GM18517 (cell line): ENCODE data around the gene CYB5A.

Experiments used
- ATAC-seq: cut with Tn5 transposase; IDR thresholded peaks from one replicate; pipeline ENCODE4 v1.9.1; 2021; ENCODE audit warnings: mild to moderate bottlenecking, moderate library complexity; ENCODE audit not compliant: unreplicated experiment

CYB5A gene

DNA sequence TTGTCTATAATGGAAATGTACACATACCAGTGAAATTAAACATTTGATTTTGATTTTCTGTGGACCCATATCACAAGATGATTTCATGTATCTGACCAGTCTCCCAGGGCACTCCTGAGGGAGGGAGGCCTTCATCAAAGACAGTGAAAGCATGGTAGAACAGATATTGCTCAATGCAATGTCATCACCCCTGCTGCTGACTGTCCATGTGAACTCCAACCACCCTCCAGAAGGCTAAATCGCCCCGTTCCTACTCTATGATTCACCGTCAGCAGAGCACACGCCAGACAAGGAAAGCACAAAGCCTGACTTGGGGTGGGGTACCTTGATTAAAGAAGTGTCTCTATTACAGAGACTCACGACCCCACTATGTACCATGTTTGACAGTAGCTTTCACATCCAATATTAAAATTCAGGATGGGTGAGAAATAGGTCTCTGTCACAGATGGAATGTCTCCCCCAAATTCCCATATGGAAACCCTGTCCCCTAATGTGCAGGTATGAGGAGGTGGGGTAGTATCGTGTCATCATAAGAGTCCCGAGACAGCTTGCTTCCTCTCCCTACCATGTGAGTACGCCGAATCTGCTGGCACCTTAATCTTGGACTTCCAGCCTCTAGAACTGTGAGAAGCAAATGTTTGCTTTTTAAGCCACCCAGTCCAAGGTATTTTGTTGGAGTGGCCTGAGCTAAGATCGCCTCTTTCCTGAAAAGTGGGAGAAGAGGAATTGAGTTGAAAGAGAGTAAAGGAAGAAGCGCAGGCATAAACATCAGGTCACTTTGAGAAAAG lies 42.4 kb downstream of the CYB5A start:
- no peak for ATAC-seq

DNA sequence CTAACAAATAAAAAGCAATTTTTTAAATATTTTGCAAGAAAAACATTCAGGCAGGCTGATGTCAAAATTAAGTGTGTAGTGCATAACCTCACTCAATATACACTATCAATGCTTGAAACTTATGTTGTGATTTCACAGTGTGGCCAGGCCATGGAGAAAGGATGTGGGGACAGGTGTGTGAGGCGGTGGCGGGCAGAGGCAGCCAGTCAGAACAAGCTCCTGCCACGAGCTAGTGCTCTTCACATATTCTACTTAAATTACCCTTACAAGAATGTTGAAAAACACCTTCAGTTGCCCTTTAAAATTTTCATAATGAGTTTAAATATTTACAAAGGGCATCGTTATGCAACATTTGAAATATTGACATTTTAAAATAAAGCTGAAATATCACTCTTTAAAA lies 43.2 kb downstream of the CYB5A start:
- no peak for ATAC-seq

DNA sequence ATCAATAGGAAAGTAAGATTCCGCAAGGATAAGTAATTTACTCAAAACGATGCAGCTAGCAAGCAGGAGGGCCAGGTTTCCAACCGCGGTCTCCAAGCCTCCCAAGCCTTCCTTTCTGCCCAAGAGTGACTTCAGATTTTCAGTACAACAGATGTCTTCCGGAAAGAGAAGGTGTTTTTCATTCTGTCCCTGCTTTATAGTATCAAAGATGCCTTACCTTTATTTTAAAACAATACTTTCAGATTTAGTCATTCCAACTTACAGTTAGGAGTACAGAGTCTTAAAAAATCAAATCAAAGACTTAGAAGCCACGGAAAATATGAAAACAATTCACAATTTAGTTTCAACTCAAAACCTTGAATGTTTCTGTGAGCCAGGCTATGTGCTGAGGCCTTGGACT lies 43.6 kb downstream of the CYB5A start:
- no peak for ATAC-seq

DNA sequence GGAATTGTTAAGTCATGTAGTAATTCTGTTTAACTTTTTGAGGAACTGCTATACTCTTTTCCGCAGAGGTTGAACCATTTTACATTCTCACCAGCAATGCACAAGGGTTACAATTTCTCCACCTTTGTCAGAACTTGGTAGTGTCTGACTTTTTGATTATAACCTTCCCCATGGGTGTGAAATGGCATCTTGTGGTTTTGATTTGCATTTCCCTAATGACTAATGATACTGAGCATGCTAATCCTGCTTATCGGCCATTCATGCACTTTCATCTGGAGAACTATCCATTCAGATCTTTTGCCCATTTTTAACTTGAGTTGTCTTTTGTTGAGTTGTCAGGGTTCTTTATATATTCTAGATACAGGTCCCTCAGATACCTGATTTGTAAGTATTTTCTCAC lies 47.2 kb downstream of the CYB5A start:
- ATAC-seq: no peak

DNA sequence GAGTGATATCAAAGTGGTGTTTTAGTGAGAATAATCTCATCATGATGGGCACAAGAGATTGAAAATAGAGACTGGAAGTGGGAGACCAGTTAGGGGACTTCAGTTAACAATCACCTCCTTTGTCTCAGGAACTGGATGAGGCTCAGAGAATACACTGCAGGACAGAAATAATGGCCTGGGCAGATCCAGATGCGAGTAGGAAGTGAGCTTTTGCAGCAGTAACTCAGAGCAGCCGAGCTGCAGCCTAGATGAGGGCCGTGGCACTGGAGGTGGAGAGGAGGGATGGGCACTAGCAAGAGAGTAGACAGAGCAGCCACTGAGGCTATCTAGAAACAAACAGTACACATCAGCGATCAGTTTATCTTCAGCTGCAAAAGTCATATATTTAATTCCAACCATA lies 48.6 kb downstream of the CYB5A start:
- ATAC-seq: no peak

DNA sequence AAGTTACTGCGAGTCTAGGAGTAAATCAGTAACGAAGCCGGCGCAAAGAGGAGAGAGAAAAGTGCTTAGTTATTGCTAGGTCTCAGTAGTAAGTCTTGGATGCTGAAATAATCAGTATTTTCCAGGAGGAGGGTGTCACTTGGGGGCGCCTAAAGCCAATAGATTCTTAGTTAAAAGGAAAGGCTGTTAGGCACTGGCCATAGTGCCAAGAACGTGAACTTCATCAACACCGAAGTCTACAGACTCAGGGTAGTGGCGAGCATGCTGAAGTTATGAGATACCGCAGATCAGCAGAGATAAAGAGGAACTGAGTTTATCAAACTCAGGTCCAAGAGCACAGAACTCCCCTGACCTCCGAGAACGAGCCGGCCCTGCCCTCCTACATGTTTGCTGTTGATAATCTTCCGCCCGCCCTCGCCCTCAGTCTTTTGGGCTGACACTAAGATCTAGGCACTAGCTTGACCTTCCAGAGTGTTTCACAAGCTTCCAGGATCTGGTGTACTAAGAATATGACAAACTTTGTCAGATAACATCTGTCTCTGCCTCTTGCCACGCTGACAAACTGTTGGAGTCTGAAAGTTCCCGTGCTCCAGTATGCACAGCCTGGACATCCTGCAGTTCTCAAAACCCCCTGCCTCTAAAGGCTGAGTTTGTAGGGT lies 49.2 kb downstream of the CYB5A start:
- ATAC-seq: no peak

DNA sequence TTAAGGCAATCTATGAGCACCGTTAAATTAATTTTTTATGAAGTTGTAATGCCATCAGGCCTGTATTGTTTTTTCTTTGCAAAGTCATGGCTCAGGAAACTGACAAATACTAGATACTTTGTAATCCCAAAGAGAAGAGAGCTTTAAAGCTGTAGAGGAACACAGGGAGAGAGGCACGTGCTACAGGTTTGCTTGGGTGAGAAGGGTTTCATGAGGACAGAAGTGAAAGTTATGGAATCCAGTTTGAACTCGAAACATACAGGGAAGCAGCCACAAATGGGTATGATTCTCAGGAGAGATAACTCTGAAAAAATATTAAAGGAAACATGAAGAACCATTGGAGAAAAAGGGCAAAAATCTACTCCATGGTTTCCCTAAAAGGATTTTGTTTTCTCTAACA lies 49.8 kb downstream of the CYB5A start:
- no peak for ATAC-seq

DNA sequence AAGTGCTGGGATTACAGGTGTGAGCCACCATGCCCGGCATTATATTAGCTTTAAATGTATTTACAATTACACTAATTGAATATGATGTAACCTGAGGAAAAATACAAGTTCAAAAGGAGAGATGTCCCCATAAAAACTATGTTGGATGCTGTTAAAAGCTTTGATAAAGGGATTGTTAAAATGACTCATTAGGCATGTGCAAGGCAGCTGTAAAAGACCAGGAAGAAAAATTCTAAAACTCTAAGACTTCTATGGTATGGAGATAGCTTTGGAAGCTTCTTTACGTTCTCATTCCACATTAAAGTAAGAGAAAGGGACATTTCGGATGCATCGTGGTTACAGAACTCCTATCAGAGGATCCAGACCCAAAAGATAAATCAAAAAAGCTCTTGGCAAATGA lies 50.3 kb downstream of the CYB5A start:
- no peak for ATAC-seq

DNA sequence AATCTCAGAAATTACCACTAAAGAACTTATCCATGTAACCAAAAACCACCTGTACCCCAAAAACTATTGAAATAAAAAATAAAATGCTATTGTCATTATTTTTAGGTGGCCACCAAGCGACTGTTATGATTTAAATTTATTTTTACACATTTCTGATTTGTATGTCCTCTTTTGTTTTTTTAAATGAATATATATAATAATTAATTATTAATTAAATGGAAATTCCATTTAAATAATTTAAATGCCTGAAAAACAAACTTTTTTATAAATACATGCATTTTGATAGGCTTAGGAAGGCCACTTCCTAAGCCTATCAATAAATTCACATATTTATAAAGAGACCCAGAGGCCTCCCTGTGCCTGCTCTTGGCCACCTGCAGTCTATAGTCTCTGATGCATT lies 52.2 kb downstream of the CYB5A start:
- no peak for ATAC-seq

DNA sequence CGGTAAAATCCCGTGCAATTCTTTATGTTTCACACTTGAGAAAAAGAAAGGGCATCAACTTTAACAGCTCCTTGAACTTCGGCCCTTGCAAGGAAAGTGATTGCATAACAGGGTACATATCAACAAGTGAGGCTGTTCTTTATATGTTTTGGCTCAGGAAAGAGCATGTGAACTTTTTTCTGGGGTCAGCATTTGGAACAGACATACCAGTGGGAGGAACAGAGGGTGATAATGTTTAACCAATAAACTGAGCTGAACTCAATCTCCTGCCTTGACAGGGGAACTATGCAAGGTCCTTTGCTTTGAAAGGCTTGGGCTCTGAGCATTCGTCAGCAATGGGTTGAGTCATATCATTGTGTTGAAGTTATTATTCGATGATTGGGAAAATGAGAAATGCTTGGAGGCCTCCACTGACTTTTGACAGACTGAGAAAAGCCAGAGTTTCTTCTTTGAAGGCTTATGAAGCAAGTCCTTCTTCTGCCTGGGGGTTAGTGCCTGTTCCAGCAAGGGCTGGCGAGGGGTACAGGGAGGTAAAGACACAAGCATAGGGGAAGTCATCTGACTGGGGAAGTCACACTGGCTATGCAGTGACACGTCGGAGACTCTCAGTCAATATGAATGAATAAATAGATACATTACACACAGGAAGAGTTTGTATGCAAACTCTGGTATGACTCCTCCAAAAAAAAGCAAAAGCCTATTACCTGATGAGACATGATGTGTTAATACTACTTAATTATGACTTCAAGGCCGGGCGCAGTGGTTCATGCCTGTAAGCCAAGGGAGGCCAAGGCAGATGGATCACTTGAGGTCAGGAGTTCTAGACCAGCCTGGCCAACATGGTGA lies 57.2 kb downstream of the CYB5A start:
- no peak for ATAC-seq

DNA sequence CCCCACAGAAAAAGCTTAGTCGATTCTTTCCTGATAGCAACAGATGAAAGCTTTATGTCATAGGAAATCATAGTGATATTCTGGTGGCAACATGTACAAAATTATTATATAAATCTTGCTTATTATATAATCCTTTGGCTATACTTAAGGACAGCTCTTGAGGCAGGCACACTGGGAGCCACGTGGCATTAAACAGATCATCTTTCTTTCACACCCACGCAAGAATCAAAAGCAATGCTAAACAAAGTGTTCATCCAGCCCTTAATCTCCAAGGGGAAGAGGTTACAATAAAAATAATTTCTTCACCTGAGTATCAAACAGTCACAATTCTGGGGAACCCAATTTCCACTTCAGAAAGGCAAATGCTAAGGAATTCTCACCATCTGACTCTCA lies 57.8 kb downstream of the CYB5A start:
- no peak for ATAC-seq

DNA sequence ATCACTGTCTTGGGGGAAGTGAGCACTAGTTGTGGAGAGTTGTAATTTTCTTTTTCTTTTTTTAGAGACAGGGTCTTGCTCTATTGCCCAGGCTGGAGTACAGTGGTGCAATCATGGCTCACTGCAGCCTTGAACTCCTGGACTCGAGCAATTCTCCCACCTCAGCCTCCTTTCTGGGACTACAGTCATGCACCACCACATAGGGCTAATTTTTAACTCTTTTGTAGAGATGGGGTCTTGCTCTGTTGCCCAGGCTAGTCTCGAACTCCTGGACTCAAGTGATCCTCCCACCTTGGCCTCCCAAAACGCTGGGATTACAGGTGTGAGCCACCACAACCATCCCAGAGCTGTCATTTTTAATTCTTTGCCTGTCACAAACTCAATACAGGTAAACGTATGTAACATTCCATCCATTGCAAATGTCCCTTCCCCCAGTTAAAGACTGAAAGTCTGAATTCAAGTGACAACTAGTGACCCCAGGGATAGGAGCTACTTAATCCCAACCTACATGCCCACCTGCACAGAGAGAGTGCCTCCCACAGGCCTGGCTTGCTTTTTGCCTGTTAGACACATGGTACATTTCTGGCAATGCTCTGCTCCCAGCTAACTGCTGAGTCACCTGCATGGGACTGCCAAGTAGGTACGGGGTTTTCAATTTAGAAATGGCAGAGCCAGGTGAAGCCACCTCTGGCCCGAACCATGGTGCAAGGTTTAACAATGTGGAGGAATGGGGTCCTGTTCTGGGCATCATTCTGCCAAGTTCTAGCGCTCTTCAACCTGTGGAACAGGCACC lies 60.6 kb downstream of the CYB5A start:
- no peak for ATAC-seq

DNA sequence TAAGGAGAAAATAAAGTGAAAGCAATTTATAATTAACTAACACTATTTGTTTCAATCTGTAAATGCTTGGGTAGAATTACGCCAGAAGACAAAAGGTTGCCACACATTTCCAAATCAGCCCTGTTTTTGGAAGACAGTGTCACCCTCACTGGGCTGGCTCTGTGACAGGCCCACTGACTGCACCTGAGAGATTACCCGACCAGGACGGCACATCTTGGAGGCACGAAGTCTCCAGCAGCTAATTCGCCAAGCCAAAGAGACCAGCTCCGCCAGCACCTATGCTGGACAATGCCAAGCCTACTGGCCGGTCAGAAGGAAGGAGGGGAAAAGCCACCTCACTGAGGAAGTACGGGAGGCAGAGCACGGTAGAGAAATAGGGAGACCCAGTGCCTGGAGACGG lies 61.9 kb downstream of the CYB5A start:
- no peak for ATAC-seq

DNA sequence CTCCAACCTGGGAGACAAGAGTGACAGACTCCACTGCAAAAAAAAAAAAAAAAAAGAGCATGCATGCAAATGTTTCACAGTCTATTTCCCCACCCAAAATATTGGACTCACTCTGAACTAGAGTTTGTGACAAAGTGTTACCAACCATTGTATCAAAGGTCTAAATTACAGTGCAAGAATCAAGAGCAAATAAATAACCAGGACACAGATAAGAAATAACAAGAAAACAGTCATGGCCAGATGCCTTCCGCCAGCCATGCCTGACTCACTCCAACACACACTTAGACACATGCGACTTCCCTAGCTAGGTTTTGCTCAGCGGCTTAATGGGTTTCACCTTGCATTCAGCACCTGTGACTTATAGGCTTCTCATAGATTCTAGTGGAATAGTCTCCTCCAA lies 62.8 kb downstream of the CYB5A start:
- ATAC-seq: no peak

DNA sequence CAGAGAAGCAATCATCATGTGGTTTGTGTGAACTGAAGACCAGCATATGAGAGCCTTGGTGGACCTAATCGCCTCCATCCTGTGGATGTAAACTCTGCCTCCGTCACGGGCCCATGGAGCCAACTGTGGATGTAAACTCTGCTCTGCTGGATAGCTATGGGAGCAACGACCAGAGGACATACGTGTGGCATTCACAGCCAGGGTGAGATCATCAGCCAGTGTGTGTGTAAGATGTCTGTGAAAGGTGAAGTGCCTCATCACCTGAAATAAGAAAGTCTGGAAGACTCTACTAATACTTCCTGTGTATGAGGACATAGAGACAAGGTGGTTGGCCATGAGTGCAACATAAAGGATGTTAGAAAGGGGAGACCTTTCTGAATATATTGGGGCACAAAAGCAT lies 63.5 kb downstream of the CYB5A start:
- ATAC-seq: no peak

DNA sequence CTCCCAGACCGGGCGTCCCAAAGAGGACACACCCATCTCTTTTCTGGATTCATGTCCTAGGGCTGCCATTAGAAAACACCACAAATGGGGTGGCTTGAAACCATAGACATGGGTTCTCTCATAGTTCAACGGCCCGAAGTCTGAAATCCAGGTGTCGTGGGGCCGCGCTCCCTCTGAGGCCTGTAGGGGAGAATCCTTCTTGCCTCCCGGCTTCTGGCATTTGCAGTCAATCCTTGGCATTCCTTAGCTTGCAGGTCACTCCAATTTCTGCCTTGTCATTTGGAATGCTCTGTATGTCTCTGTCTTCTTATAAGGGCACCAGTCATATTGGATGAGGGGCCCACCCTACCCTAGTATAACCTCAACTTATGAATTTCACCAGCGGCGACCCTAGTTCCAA lies 65.1 kb downstream of the CYB5A start:
- no peak for ATAC-seq

DNA sequence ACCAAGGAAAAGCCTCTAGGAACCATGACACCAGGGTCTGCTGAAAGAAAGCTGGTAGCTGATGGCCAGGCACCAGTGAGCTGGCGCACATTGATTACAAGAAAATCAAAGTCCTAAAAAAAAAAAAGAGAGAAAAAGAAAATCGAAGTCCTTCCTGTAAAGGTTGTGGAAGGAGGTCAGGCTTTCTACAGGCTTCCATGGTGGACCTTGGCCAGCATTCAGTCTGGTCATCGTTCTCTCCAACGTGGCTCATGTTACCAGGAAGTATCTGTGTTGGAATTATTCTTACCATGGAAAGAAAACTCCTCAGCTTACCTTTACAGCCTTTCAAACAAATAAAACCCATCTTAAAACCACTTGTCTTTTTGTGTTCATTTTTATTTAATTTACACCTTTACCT lies 65.6 kb downstream of the CYB5A start:
- no peak for ATAC-seq

DNA sequence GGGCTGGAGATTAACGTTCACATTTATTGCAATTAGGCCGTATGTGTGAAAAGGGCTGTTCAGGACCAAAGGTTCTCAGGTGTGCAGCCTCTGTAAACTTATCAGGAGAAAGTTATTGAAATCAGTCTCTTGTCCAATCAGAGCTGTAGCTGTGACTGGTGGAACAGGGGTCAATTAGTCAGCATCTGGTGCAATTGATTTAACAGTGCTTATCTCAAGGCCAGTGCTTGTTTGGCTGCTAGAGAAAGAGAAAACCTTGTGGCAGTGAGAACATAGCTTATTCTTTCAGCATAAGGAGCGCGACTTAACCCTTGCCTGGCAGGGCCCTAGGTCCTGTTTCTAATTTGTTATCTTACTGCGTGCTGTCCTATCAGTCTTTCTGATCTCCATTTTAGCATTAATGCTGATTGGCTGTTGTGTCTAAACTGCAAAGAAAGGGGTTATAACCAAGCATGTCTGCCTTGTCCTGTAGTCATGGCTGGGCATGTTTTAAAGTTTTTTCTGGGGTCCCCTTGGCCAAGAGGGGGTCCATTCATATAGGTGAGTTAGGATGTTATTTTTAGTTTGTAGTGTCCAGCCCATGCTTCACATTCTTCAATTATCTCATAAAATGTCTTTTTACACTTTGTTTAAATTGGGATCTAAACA lies 66.4 kb downstream of the CYB5A start:
- no peak for ATAC-seq

DNA sequence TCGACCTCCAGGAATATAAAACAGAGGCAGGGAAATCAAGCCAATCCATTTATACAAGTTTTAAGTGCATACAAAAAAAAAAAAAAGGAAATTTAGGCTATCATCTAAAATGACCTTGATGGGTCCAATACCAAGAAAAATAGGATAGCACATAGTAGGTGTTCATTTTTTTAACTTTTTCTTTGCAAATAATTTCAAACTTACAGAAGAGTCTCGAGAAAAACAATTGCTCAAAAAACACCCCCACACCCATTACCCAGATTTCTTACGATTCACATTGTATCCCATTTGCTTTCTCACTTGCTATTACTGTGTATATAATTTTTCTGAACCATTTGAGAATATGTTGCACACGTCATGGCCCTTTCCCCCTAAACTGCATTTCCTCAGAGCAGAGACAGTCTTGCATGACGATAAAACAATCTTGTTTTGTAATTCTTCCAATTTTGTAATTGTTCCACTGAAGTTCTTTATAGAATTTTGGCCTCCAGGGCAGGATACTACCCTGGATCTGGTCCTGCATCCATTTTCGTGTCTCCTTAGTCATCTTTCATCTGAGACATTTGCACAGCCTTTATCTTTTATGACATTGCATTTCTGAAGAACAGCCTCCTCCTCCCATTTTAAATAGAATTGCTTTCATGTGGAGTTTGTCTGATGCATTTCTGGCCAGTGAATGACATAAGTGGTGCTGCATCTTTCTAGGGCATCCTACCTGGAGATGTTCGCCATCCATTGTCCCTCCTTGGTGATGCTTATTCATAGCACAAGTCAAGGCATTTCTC lies 68.9 kb downstream of the CYB5A start:
- no peak for ATAC-seq

DNA sequence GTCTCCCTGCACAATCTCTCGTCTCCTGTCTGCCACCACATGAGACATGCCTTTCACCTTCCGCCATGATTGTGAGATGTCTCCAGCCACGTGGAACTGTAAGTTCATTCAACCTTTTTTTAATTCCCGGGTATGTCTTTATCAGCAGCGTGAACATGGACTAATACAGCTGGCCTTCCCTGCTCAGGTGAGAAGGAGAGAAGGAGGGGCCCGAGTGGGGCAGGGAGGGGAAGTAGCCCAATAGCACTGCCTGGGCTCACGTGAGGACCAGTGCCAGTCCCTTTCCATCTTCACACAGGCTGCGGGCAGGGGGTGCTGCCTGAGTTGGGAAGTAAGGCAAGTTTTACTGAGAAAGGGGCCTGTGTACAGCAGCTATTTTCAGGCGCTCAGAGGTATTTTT lies 70.7 kb downstream of the CYB5A start:
- no peak for ATAC-seq
